Testis (tissue), 3 donors: ENCODE data around the gene MINDY2. TPM values are rescaled to one million over a fixed set of nuclear protein-coding genes. Genes with fewer than 3 reads are reported as not detected.
"Not testable (repeated sequence)": the region's sequence is repeated elsewhere in the genome, so short reads cannot be mapped to it uniquely, and the experiment has no call there.

Experiments
- DNase-seq: peaks from one replicate; pipeline ENCODE4 v3.0.0-alpha.2; 2019
- H3K27ac ChIP-seq, 2 donors: fragments of 200-600 bp; sonication (generic); one replicate each; pipeline ENCODE4 v1.5.1; 2019
- H3K27me3 ChIP-seq: fragments of 200-600 bp; sonication (generic); one replicate; pipeline ENCODE4 v1.5.1; 2019
- H3K36me3 ChIP-seq: fragments of 200-600 bp; sonication (generic); one replicate; pipeline ENCODE4 v1.5.1; 2017; ENCODE audit warnings: low read depth; ENCODE audit errors: missing control alignments
- H3K4me1 ChIP-seq: fragments of 200-600 bp; sonication (generic); one replicate; pipeline ENCODE4 v1.5.1; 2019
- H3K4me3 ChIP-seq, 2 donors: fragments of 200-600 bp; sonication (generic); one replicate each; pipeline ENCODE4 v1.5.1; 2017 to 2019
- H3K9me3 ChIP-seq: fragments of 200-600 bp; sonication (generic); one replicate; pipeline ENCODE4 v1.5.1; 2017
- CTCF ChIP-seq, 3 experiments: fragments of 450-650 bp in 2 of 3; fragments of 200-600 bp in 1 of 3; sonication (generic) in 1 of 3; IDR thresholded peaks; one replicate each; pipeline ENCODE4 v1.5.1; 2016 to 2019; ENCODE audit warnings: antibody characterized with exemption in 3 of 3, mild to moderate bottlenecking in 2 of 3, moderate library complexity in 1 of 3
- POLR2A ChIP-seq: fragments of 450-650 bp; IDR thresholded peaks from one replicate; pipeline ENCODE4 v1.6.1; 2017; ENCODE audit warnings: antibody characterized with exemption, mild to moderate bottlenecking, moderate library complexity
- WGBS, 2 donors: methylation state at CpG; one replicate each; pipeline ENCODE4 v1.1.5; 2018; 5-methylcytosine and 5-hydroxymethylcytosine counted together
- intact Hi-C: fragments of 100-400 bp; cut with DNase I; formaldehyde crosslinking; loops from one replicate; pipeline ENCODE4 v1.15.1; 2023; ENCODE audit warnings: low total_unique reads
- polyA plus RNA-seq: library from polyadenylated mRNA; stranded (reverse); fragments of 350-450 nt; fragmentation: Illumina TruSeq; extraction: RNeasy Lipid Tissue Mini Kit (QIAGEN cat#74804); gene quantifications from one replicate; pipeline ENCODE4 v1.2.3, GENCODE V29; 2014; ENCODE audit warnings: low read depth, low replicate concordance; ENCODE audit not compliant: insufficient read depth
- total RNA-seq, 2 donors: library from RNA; depleted of rRNA; stranded (reverse); fragments of >200 nt; gene quantifications; one replicate each; pipeline ENCODE4 v1.2.3, GENCODE V29; 2016

MINDY2 gene
- total and polyA plus RNA-seq, 3 donors from 2014 or later, result 9.9 to 15.4 (median 15.0) TPM

- no peak for DNase-seq
- no peak overlapping the region for H3K27ac ChIP-seq
- 85 to 91% methylated on average over 6 of the region's 6 CpGs for WGBS, 2 donors
- intact Hi-C loops, result no loop called here
- no peaks in the 10 kb centered on the region for H3K36me3 ChIP-seq
- no peaks in the 10 kb centered on the region for H3K9me3 ChIP-seq
- H3K27me3 ChIP-seq, result no peaks in the 10 kb centered on the region
- TF ChIP-seq CTCF (IDR thresholded peaks at IDR 0.05), result no peak
- no peak for TF ChIP-seq POLR2A
- no peak overlapping the region for H3K4me3 ChIP-seq
- H3K4me1 ChIP-seq, result no peaks in the 10 kb centered on the region
Measured at GRCh38 chr15:58793862-58794261, 22.8 kb downstream of the MINDY2 start.

- H3K27ac ChIP-seq, result no peak overlapping the region
- H3K9me3 ChIP-seq, result no peaks in the 10 kb centered on the region
- no peaks in the 10 kb centered on the region for H3K36me3 ChIP-seq
- no peak overlapping the region for H3K4me3 ChIP-seq
- no peaks in the 10 kb centered on the region for H3K27me3 ChIP-seq
- no peak for DNase-seq
- WGBS, 2 donors, result 57 to 60% methylated on average over 2 of the region's 2 CpGs
- TF ChIP-seq POLR2A (no peak), CTCF (IDR thresholded peaks at IDR 0.05) (no peak)
- no peaks in the 10 kb centered on the region for H3K4me1 ChIP-seq
- intact Hi-C loops, result no loop called here
Measured at GRCh38 chr15:58795825-58796224, 24.7 kb downstream of the MINDY2 start.

GRCh38 chr15:58797505-58797904 is 26.4 kb downstream of the MINDY2 start:
- intact Hi-C loops, result no loop called here
- Histone ChIP-seq H3K4me3 (no peak overlapping the region), H3K27ac (no peak overlapping the region), H3K4me1 (no peaks in the 10 kb centered on the region), H3K9me3 (no peaks in the 10 kb centered on the region), H3K36me3 (no peaks in the 10 kb centered on the region), H3K27me3 (no peaks in the 10 kb centered on the region)
- WGBS, 2 donors, result 58 to 69% methylated on average over 3 of the region's 3 CpGs
- TF ChIP-seq POLR2A, result no peak
- no peak for TF ChIP-seq CTCF (IDR thresholded peaks at IDR 0.05)
- no peak for DNase-seq

- Histone ChIP-seq H3K4me3 (no peak overlapping the region), H3K27me3 (no peaks in the 10 kb centered on the region), H3K4me1 (peaks cover 7% of the 10 kb centered on the region), H3K27ac (no peak overlapping the region), H3K36me3 (no peaks in the 10 kb centered on the region), H3K9me3 (no peaks in the 10 kb centered on the region)
- DNase-seq, result no peak
- 75 to 79% methylated on average over 1 of the region's 1 CpG for WGBS, 2 donors
- intact Hi-C loops, result no loop called here
- TF ChIP-seq POLR2A, result no peak
- TF ChIP-seq CTCF (IDR thresholded peaks at IDR 0.05), result no peak
Measured at GRCh38 chr15:58805095-58805494, 34.0 kb downstream of the MINDY2 start.

- H3K36me3 ChIP-seq, intact Hi-C loops, DNase-seq, H3K4me1 ChIP-seq, H3K27ac ChIP-seq, H3K4me3 ChIP-seq, H3K27me3 ChIP-seq, H3K9me3 ChIP-seq: not testable (repeated sequence)
- 89 to 91% methylated on average over 2 of the region's 2 CpGs for WGBS, 2 donors
Measured at GRCh38 chr15:58823267-58823666, 52.2 kb downstream of the MINDY2 start.
